PC-9 (cell line): Measurements from ENCODE around the gene OTX1. TPM values are rescaled to one million over a fixed set of nuclear protein-coding genes. Genes with fewer than 3 reads are reported as not detected.

Source experiments
- BruUV-seq: library from RNA; stranded (reverse); fragments of 400-500 nt; replicated peaks from 2 replicates; lab custom pipeline; 2021; lab: Mats Ljungman, UMichigan
- CTCF ChIA-PET: fragments of 300-600 bp; sonication (Branson Sonifier 250); formaldehyde crosslinking; loops from one replicate; lab custom pipeline; 2022; ENCODE audit warnings: antibody characterized with exemption; lab: Charles Lee
- POLR2A ChIA-PET: fragments of 300-600 bp; sonication (Branson Sonifier 250); formaldehyde crosslinking; loops from one replicate; lab custom pipeline; 2022; ENCODE audit warnings: antibody characterized with exemption; ENCODE audit not compliant: unreplicated experiment; lab: Charles Lee
- DNase-seq, 2 experiments: peaks; one replicate each; pipeline versions ENCODE4 v3.0.0 to v3.0.0-alpha.2; 2015 to 2022; ENCODE audit warnings: mixed read lengths in 1 of 2
- H2AFZ ChIP-seq: fragments of 200-600 bp; sonication (generic); 2 replicates; pipeline ENCODE4 v1.8.1; 2017; ENCODE audit warnings: antibody characterized with exemption
- H3F3A ChIP-seq: fragments of 200-600 bp; sonication (generic); 2 replicates; pipeline ENCODE4 v1.8.1; 2017; ENCODE audit warnings: antibody characterized with exemption, mild to moderate bottlenecking, low read depth; ENCODE audit not compliant: insufficient read depth
- H3K27ac ChIP-seq: fragments of 200-600 bp; sonication (generic); 2 replicates; pipeline ENCODE4 v1.6.1; 2016; ENCODE audit warnings: mixed run types
- H3K27me3 ChIP-seq: fragments of 200-600 bp; sonication (generic); 2 replicates; pipeline ENCODE4 v1.6.1; 2016; ENCODE audit warnings: low read depth, mixed run types; ENCODE audit not compliant: insufficient read depth
- H3K36me3 ChIP-seq: fragments of 200-600 bp; sonication (generic); 2 replicates; pipeline ENCODE4 v1.6.1; 2016; ENCODE audit warnings: low read depth, mixed run types
- H3K4me1 ChIP-seq: fragments of 200-600 bp; sonication (generic); replicated peaks from 2 replicates; pipeline ENCODE4 v1.6.1; 2016; ENCODE audit warnings: mixed run types; ENCODE audit not compliant: insufficient read depth
- H3K4me2 ChIP-seq: fragments of 200-600 bp; sonication (generic); 2 replicates; pipeline ENCODE4 v1.6.1; 2017; ENCODE audit warnings: mixed run types
- H3K4me3 ChIP-seq: fragments of 200-600 bp; sonication (generic); 2 replicates; pipeline ENCODE4 v1.6.1; 2016; ENCODE audit warnings: mixed run types
- H3K79me2 ChIP-seq: fragments of 200-600 bp; sonication (generic); 2 replicates; pipeline ENCODE4 v1.6.1; 2017; ENCODE audit warnings: low read depth, mixed run types
- H3K9me2 ChIP-seq: fragments of 200-600 bp; sonication (generic); 2 replicates; pipeline ENCODE4 v1.8.1; 2017; ENCODE audit warnings: mild to moderate bottlenecking; ENCODE audit not compliant: insufficient read depth
- H3K9me3 ChIP-seq: fragments of 200-600 bp; sonication (generic); 2 replicates; pipeline ENCODE4 v1.8.1; 2016; ENCODE audit warnings: low read depth; ENCODE audit not compliant: insufficient read depth
- H4K20me1 ChIP-seq: fragments of 200-600 bp; sonication (generic); 2 replicates; pipeline ENCODE4 v1.8.1; 2017; ENCODE audit not compliant: insufficient read depth
- CTCF ChIP-seq: fragments of 200-600 bp; sonication (generic); conservative IDR thresholded peaks from 2 replicates; pipeline ENCODE4 v1.6.1; 2017; ENCODE audit warnings: mixed run types, antibody characterized with exemption, mild to moderate bottlenecking, moderate library complexity
- EZH2 ChIP-seq: fragments of 200-600 bp; sonication (generic); IDR thresholded peaks from 2 replicates; pipeline ENCODE4 v1.8.0; 2017; ENCODE audit warnings: antibody characterized with exemption, low read depth
- intact Hi-C: fragments of 100-400 bp; cut with micrococcal nuclease; formaldehyde crosslinking; loops from one replicate; pipeline ENCODE4 v1.10.0; 2022; ENCODE audit not compliant: unreplicated experiment
- total RNA-seq: library from RNA; stranded (reverse); gene quantifications from 2 replicates; pipeline ENCODE4 v1.2.3, GENCODE V29; 2021

OTX1 gene
- total RNA-seq, 1 experiment from 2014 or later: 6.8 TPM

GRCh38 chr2:63092401-63092800 lies 41.8 kb downstream of the OTX1 start:
- Histone ChIP-seq H3K4me2 (no peak overlapping the region), H3K9me2 (no peaks in the 10 kb centered on the region), H3K9me3 (no peaks in the 10 kb centered on the region), H3K79me2 (no peaks in the 10 kb centered on the region), H3K4me1 (no peaks in the 10 kb centered on the region), H4K20me1 (no peaks in the 10 kb centered on the region), H3K27ac (no peak overlapping the region), H3F3A (no peaks in the 10 kb centered on the region), H3K27me3 (no peaks in the 10 kb centered on the region), H3K36me3 (no peaks in the 10 kb centered on the region), H2AFZ (0 out of 2 replicates have a peak overlapping the region, but pooled peaks have one; percentile 1), H3K4me3 (no peak overlapping the region)
- BruUV-seq: no TSS peak
- intact Hi-C loops: no loop called here
- ChIA-PET CTCF (no interaction called here), POLR2A (no interaction called here)
- no peak for DNase-seq
- TF ChIP-seq EZH2: no peak
- no peak for TF ChIP-seq CTCF

GRCh38 chr2:63092857-63093256 lies 42.2 kb downstream of the OTX1 start:
- no peak overlapping the region for H2AFZ ChIP-seq
- H4K20me1 ChIP-seq: no peaks in the 10 kb centered on the region
- no peak overlapping the region for H3K4me3 ChIP-seq
- no peak overlapping the region for H3K4me2 ChIP-seq
- no peaks in the 10 kb centered on the region for H3K79me2 ChIP-seq
- POLR2A ChIA-PET: no interaction called here
- no peaks in the 10 kb centered on the region for H3K36me3 ChIP-seq
- CTCF ChIA-PET: no interaction called here
- H3F3A ChIP-seq: no peaks in the 10 kb centered on the region
- no peak for DNase-seq
- no peaks in the 10 kb centered on the region for H3K9me2 ChIP-seq
- H3K27me3 ChIP-seq: no peaks in the 10 kb centered on the region
- no peaks in the 10 kb centered on the region for H3K9me3 ChIP-seq
- intact Hi-C loops: no loop called here
- no peak overlapping the region for H3K27ac ChIP-seq
- H3K4me1 ChIP-seq: no peaks in the 10 kb centered on the region
- TF ChIP-seq CTCF (no peak), EZH2 (no peak)
- BruUV-seq: no TSS peak

- POLR2A ChIA-PET: no interaction called here
- no peaks in the 10 kb centered on the region for H3F3A ChIP-seq
- BruUV-seq: no TSS peak
Measured at GRCh38 chr2:63093502-63093901, 42.9 kb downstream of the OTX1 start.

More at GRCh38 chr2:63093502-63093901, 42.9 kb downstream of the OTX1 start:
- CTCF ChIA-PET: no interaction called here
- no peak for DNase-seq
- intact Hi-C loops: no loop called here
- Histone ChIP-seq H3K4me3 (no peak overlapping the region), H3K79me2 (no peaks in the 10 kb centered on the region), H2AFZ (no peak overlapping the region), H3K4me2 (no peak overlapping the region), H3K9me3 (no peaks in the 10 kb centered on the region), H3K9me2 (no peaks in the 10 kb centered on the region), H3K36me3 (no peaks in the 10 kb centered on the region), H3K27me3 (no peaks in the 10 kb centered on the region), H3K27ac (no peak overlapping the region), H3K4me1 (no peaks in the 10 kb centered on the region), H4K20me1 (no peaks in the 10 kb centered on the region)
- TF ChIP-seq EZH2 (no peak), CTCF (no peak)
